Tibial nerve (tissue), 4 donors: ENCODE data around the gene KAZN.

ENCODE experiments used
- CTCF ChIP-seq, 5 experiments: fragments of 200-600 bp in 3 of 5; fragments of 450-650 bp in 2 of 5; sonication (generic) in 3 of 5; IDR thresholded peaks; one replicate each; pipeline ENCODE4 v1.5.1; 2016 to 2019; ENCODE audit warnings: antibody characterized with exemption in 5 of 5, mild to moderate bottlenecking in 3 of 5, moderate library complexity in 2 of 5
- EP300 ChIP-seq, 2 donors: sonication (generic); formaldehyde crosslinking; IDR thresholded peaks; one replicate each; pipeline ENCODE4 v1.6.1; 2017; ENCODE audit warnings: antibody characterized with exemption in 2 of 2, mild to moderate bottlenecking in 1 of 2
- POLR2A ChIP-seq, 2 donors: fragments of 450-650 bp; IDR thresholded peaks; one replicate each; pipeline ENCODE4 v1.6.1; 2017; ENCODE audit warnings: antibody characterized with exemption in 2 of 2, mild to moderate bottlenecking in 2 of 2, moderate library complexity in 2 of 2

- TF ChIP-seq POLR2A (IDR thresholded peaks at IDR 0.05), result no peak
- TF ChIP-seq CTCF (IDR thresholded peaks at IDR 0.05), result no peak
- no peak for TF ChIP-seq EP300 (IDR thresholded peaks at IDR 0.05)
These were observed 441.4 kb downstream of the KAZN start for GRCh38 chr1:15039901-15040300.
